IMR-90 (cell line): Measurements from ENCODE around the gene SLC2A1. TPM values are rescaled to one million over a fixed set of nuclear protein-coding genes. Genes with fewer than 3 reads are reported as not detected.
A peak's percentile ranks its signal among the peaks of the same experiment; 100 is the strongest.

Experiments
- ATAC-seq: fragments of 200-7000 bp; cut with Tn5 transposase; 2 replicates; pipeline ENCODE4 v1.9.1; 2020; ENCODE audit warnings: low read depth, mild to moderate bottlenecking, moderate library complexity
- BruUV-seq: library from RNA; stranded (reverse); fragments of 400-500 nt; replicated peaks from 2 replicates; lab custom pipeline; 2021; lab: Mats Ljungman, UMichigan
- CTCF ChIA-PET: fragments of 300-600 bp; formaldehyde crosslinking; extraction: SDS; loops from one replicate; lab custom pipeline; 2021; ENCODE audit warnings: antibody characterized with exemption; lab: Yijun Ruan, JAX
- POLR2A ChIA-PET: fragments of 300-600 bp; sonication (Branson Sonifier 250); formaldehyde crosslinking; loops from one replicate; lab custom pipeline; 2022; ENCODE audit warnings: antibody characterized with exemption; ENCODE audit not compliant: unreplicated experiment; lab: Charles Lee
- DNase-seq: peaks from one replicate; pipeline ENCODE4 v3.0.0; 2013
- H2AFZ ChIP-seq: replicated peaks from 2 replicates; pipeline ENCODE3; 2013; ENCODE audit warnings: low read length, mild to moderate bottlenecking; ENCODE audit not compliant: poor library complexity
- H2AK5ac ChIP-seq: 2 replicates; pipeline ENCODE4 v1.6.1; 2013; ENCODE audit warnings: low read depth, low read length, inconsistent platforms
- H2AK9ac ChIP-seq: replicated peaks from 2 replicates; pipeline ENCODE3; 2013; ENCODE audit warnings: mild to moderate bottlenecking, low read depth, low read length, moderate library complexity; ENCODE audit not compliant: poor library complexity
- H2BK120ac ChIP-seq: 2 replicates; pipeline ENCODE4 v1.6.1; 2013; ENCODE audit warnings: low read depth, low read length, inconsistent platforms
- H2BK15ac ChIP-seq: 3 replicates; pipeline ENCODE4 v1.6.1; 2013; ENCODE audit warnings: low read depth, low read length, inconsistent platforms
- H2BK20ac ChIP-seq: 2 replicates; pipeline ENCODE4 v1.6.1; 2013; ENCODE audit warnings: low read depth, mild to moderate bottlenecking, inconsistent platforms, low read length, moderate library complexity
- H2BK5ac ChIP-seq: 2 replicates; pipeline ENCODE4 v1.6.1; 2013; ENCODE audit warnings: mild to moderate bottlenecking, low read depth, low read length, inconsistent platforms; ENCODE audit not compliant: poor library complexity, severe bottlenecking
- H3K14ac ChIP-seq: replicated peaks from 2 replicates; pipeline ENCODE4 v1.6.1; 2013; ENCODE audit warnings: low read depth, low read length, inconsistent platforms
- H3K18ac ChIP-seq: 2 replicates; pipeline ENCODE4 v1.6.1; 2013; ENCODE audit warnings: low read depth, low read length, control low read depth
- H3K23ac ChIP-seq: 2 replicates; pipeline ENCODE4 v1.6.1; 2013; ENCODE audit warnings: low read depth, low read length, inconsistent platforms
- H3K27ac ChIP-seq: 2 replicates; pipeline ENCODE4 v1.5.1; 2013; ENCODE audit warnings: mild to moderate bottlenecking, control low read depth, low read length; ENCODE audit not compliant: insufficient read depth
- H3K27me3 ChIP-seq: 2 replicates; pipeline ENCODE4 v1.6.1; 2013; ENCODE audit warnings: low read length; ENCODE audit not compliant: control insufficient read depth, insufficient read depth
- H3K36me3 ChIP-seq: 2 replicates; pipeline ENCODE4 v1.6.1; 2013; ENCODE audit warnings: low read length, mixed read lengths; ENCODE audit not compliant: control insufficient read depth, insufficient read depth
- H3K4ac ChIP-seq: 2 replicates; pipeline ENCODE4 v1.6.1; 2013; ENCODE audit warnings: low read depth, low read length, inconsistent platforms
- H3K4me1 ChIP-seq: 2 replicates; pipeline ENCODE4 v1.6.1; 2013; ENCODE audit warnings: low read length, mixed read lengths; ENCODE audit not compliant: control insufficient read depth, insufficient read depth
- H3K4me2 ChIP-seq: 2 replicates; pipeline ENCODE4 v1.6.1; 2013; ENCODE audit warnings: low read depth, mild to moderate bottlenecking, control low read depth, low read length, moderate library complexity
- H3K4me3 ChIP-seq: 2 replicates; pipeline ENCODE4 v1.5.1; 2013; ENCODE audit warnings: low read depth, mild to moderate bottlenecking, control low read depth, low read length, moderate library complexity; ENCODE audit not compliant: insufficient read depth
- H3K56ac ChIP-seq: 2 replicates; pipeline ENCODE4 v1.6.1; 2013; ENCODE audit warnings: low read length, inconsistent platforms; ENCODE audit not compliant: insufficient read depth; ENCODE audit errors: extremely low read depth
- H3K79me1 ChIP-seq, 2 experiments: 2 replicates each; pipeline ENCODE4 v1.6.1; 2013; ENCODE audit warnings: low read length in 2 of 2, inconsistent platforms in 1 of 2, low read depth in 1 of 2
- H3K9ac ChIP-seq: 2 replicates; pipeline ENCODE4 v1.6.1; 2013; ENCODE audit warnings: low read depth, low read length, control low read depth
- H3K9me1 ChIP-seq: 2 replicates; pipeline ENCODE4 v1.6.1; 2013; ENCODE audit warnings: low read length, inconsistent platforms; ENCODE audit not compliant: insufficient read depth
- H3K9me3 ChIP-seq: 2 replicates; pipeline ENCODE4 v1.6.1; 2013; ENCODE audit warnings: low read length; ENCODE audit not compliant: control insufficient read depth, insufficient read depth
- H4K20me1 ChIP-seq: 2 replicates; pipeline ENCODE4 v1.6.1; 2013; ENCODE audit warnings: low read length, inconsistent platforms; ENCODE audit not compliant: insufficient read depth
- H4K5ac ChIP-seq: 2 replicates; pipeline ENCODE4 v1.6.1; 2013; ENCODE audit warnings: mild to moderate bottlenecking, low read depth, low read length, control low read depth
- H4K8ac ChIP-seq, 2 experiments: 2 replicates each; pipeline ENCODE4 v1.6.1; 2013; ENCODE audit warnings: low read depth in 2 of 2, low read length in 2 of 2, control low read depth in 1 of 2, inconsistent platforms in 1 of 2
- H4K91ac ChIP-seq: 2 replicates; pipeline ENCODE4 v1.6.1; 2013; ENCODE audit warnings: low read depth, low read length, inconsistent platforms; ENCODE audit not compliant: insufficient read depth
- BHLHE40 ChIP-seq: fragments of 150-350 bp; IDR thresholded peaks from 2 replicates; pipeline ENCODE4 v1.6.1; 2016; ENCODE audit warnings: mild to moderate bottlenecking, low read depth, low read length
- CEBPB ChIP-seq: IDR thresholded peaks from 2 replicates; pipeline ENCODE4 v1.6.1; 2012; ENCODE audit warnings: low read depth, low read length, improper control_type of control experiment
- CHD1 ChIP-seq: IDR thresholded peaks from 2 replicates; pipeline ENCODE4 v1.6.1; 2012; ENCODE audit warnings: low read depth, low read length, improper control_type of control experiment
- ELK1 ChIP-seq: fragments of 150-350 bp; IDR thresholded peaks from 2 replicates; pipeline ENCODE4 v1.6.1; 2016; ENCODE audit warnings: low read depth, mild to moderate bottlenecking, low read length, moderate library complexity, borderline replicate concordance
- FOS ChIP-seq: fragments of 150-350 bp; IDR thresholded peaks from 2 replicates; pipeline ENCODE4 v1.6.1; 2016; ENCODE audit warnings: low read depth, low read length
- MAFK ChIP-seq: IDR thresholded peaks from 2 replicates; pipeline ENCODE4 v1.6.1; 2012; ENCODE audit warnings: low read depth, low read length, improper control_type of control experiment
- MXI1 ChIP-seq: IDR thresholded peaks from 2 replicates; pipeline ENCODE4 v1.6.1; 2012; ENCODE audit warnings: low read depth, mild to moderate bottlenecking, low read length, moderate library complexity, borderline replicate concordance
- NFE2L2 ChIP-seq: fragments of 150-350 bp; IDR thresholded peaks from 2 replicates; pipeline ENCODE4 v1.6.1; 2016; ENCODE audit warnings: low read depth, mild to moderate bottlenecking, low read length
- RAD21 ChIP-seq: IDR thresholded peaks from 2 replicates; pipeline ENCODE4 v1.6.1; 2012; ENCODE audit warnings: low read length, improper control_type of control experiment
- RCOR1 ChIP-seq: IDR thresholded peaks from 2 replicates; pipeline ENCODE4 v1.6.1; 2012; ENCODE audit warnings: mild to moderate bottlenecking, low read length, improper control_type of control experiment; ENCODE audit not compliant: insufficient replicate concordance
- RFX5 ChIP-seq: IDR thresholded peaks from 2 replicates; pipeline ENCODE4 v1.8.0; 2012; ENCODE audit warnings: low read depth, mild to moderate bottlenecking, low read length, moderate library complexity
- SMC3 ChIP-seq: fragments of 150-350 bp; IDR thresholded peaks from 2 replicates; pipeline ENCODE4 v1.6.1; 2016; ENCODE audit warnings: low read depth, mild to moderate bottlenecking, antibody characterized with exemption, low read length, moderate library complexity
- WGBS, 2 experiments: methylation state at CpG; one replicate each; pipeline versions ENCODE4 v1.1.5 to v1.1.7; 2013; ENCODE audit warnings: missing lambda C conversion rate in 2 of 2; ENCODE audit not compliant: insufficient read length in 1 of 2; ENCODE audit errors: extremely low coverage in 2 of 2; 5-methylcytosine and 5-hydroxymethylcytosine counted together
- dilution Hi-C: fragments of 300-500 bp; cut with HindIII; formaldehyde crosslinking; loops from one replicate; pipeline ENCODE4 v1.14.3; 2018; ENCODE audit warnings: low sequenced_read_pairs; ENCODE audit not compliant: unreplicated experiment
- in situ Hi-C: fragments of 300-500 bp; cut with MboI; formaldehyde crosslinking; loops from 3 replicates; pipeline ENCODE4 v1.14.3; 2019; ENCODE audit warnings: low sequenced_read_pairs, inconsistent platforms, mixed read lengths
- intact Hi-C: fragments of 100-400 bp; cut with micrococcal nuclease; formaldehyde crosslinking; loops from 2 replicates; pipeline ENCODE4 v1.10.0; 2022
- polyA plus RNA-seq, 3 experiments: library from polyadenylated mRNA; depleted of rRNA; stranded (reverse); fragments of >200 nt; gene quantifications; 2 replicates each; pipeline ENCODE4 v1.2.3, GENCODE V29; 2012; ENCODE audit warnings: low replicate concordance in 1 of 3
- total RNA-seq: library from RNA; depleted of rRNA; stranded (reverse); fragments of >200 nt; gene quantifications from 2 replicates; pipeline ENCODE4 v1.2.3, GENCODE V29; 2012
- TF ChIP-seq, protein P1 (sequence below): fragments of 150-350 bp; IDR thresholded peaks from 2 replicates; pipeline ENCODE4 v1.6.1; 2017; ENCODE audit warnings: mild to moderate bottlenecking, antibody characterized with exemption, low read length, low read depth

The SLC2A1 gene
- total and polyA plus RNA-seq, 2 of the 4 experiments (the other 2 are of a cell fraction) = 200 to 395 TPM

- Histone ChIP-seq H2BK15ac (no peak overlapping the region), H2AK5ac (no peak overlapping the region), H3K56ac (no peak overlapping the region), H2BK5ac (no peak overlapping the region), H3K9me1 (peaks cover 5% of the 10 kb centered on the region; the same call in 1 of the 2 replicates), H3K4me2 (no peak overlapping the region), H3K27me3 (no peaks in the 10 kb centered on the region), H4K8ac (no peak overlapping the region), H2AK9ac (peak overlapping the region; percentile 25), H4K5ac (no peak overlapping the region), H2BK120ac (no peak overlapping the region), H3K9ac (no peak overlapping the region), H2AFZ (no peak overlapping the region), H3K36me3 (peaks cover 61% of the 10 kb centered on the region), H3K4me3 (no peak overlapping the region), H3K4me1 (peaks cover 3% of the 10 kb centered on the region), H3K4ac (no peak overlapping the region), H3K9me3 (no peaks in the 10 kb centered on the region), H2BK20ac (no peak overlapping the region), H3K79me1 (peaks cover 28 to 57% of the 10 kb centered on the region in 2 experiments; a peak in 3 of 4 replicates), H4K91ac (no peak overlapping the region), H4K20me1 (peaks cover 33% of the 10 kb centered on the region), H3K18ac (no peak overlapping the region), H3K23ac (no peak overlapping the region), H3K27ac (no peak overlapping the region), H3K14ac (no peak overlapping the region)
- ChIA-PET CTCF (interaction anchor here (1.5 kb wide), 1 partner anchor 147 kb away, joined by 6 read pairs; no protein-coding TSS in a partner anchor), POLR2A (no interaction called here)
- dilution Hi-C loops = no loop called here
- BruUV-seq = no TSS peak
- WGBS, 2 experiments = 81% methylated on average over 3 of the region's 11 CpGs; no CpG with 5 or more reads in 1 of the 2 experiments
- DNase-seq = no peak
- TF ChIP-seq, protein P1, sequence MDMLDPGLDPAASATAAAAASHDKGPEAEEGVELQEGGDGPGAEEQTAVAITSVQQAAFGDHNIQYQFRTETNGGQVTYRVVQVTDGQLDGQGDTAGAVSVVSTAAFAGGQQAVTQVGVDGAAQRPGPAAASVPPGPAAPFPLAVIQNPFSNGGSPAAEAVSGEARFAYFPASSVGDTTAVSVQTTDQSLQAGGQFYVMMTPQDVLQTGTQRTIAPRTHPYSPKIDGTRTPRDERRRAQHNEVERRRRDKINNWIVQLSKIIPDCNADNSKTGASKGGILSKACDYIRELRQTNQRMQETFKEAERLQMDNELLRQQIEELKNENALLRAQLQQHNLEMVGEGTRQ = no peak
- TF ChIP-seq ELK1 = no peak
- TF ChIP-seq RAD21 = no peak
- no peak for TF ChIP-seq RCOR1
- no peak for TF ChIP-seq NFE2L2
- no peak for TF ChIP-seq MXI1
- no peak for TF ChIP-seq BHLHE40
- no peak for TF ChIP-seq MAFK
- no peak for TF ChIP-seq FOS
- TF ChIP-seq CHD1 = no peak
- TF ChIP-seq SMC3 = no peak
- no peak for TF ChIP-seq CEBPB
- TF ChIP-seq RFX5 = no peak
- ATAC-seq = no peak
- in situ Hi-C loops = no loop called here
- intact Hi-C loops = no loop called here
Observed at GRCh38 chr1:42926879-42927242, 31.8 kb downstream of the SLC2A1 start.
